Cardiac septum (tissue), 1 donor: Measurements from ENCODE around the gene PIM1. TPM values are rescaled to one million over a fixed set of nuclear protein-coding genes. Genes with fewer than 3 reads are reported as not detected.
A peak's percentile ranks its signal among the peaks of the same experiment; 100 is the strongest.

Experiments used
- DNase-seq: peaks from one replicate; pipeline ENCODE4 v3.0.0-alpha.2; 2020; ENCODE audit warnings: low spot score
- intact Hi-C: fragments of 100-400 bp; cut with DNase I; formaldehyde crosslinking; loops from one replicate; pipeline ENCODE4 v1.14.0; 2022
- total RNA-seq: library from RNA; stranded (reverse); fragmentation: NEBNext Ultra II Directional; extraction: Animal tissue kit (Norgen Biotek cat#: 25700); gene quantifications from one replicate; pipeline ENCODE4 v1.2.1, GENCODE V29; 2021
- donor health status: DM: no; HTN: no; CAD: no.

The PIM1 gene
- total RNA-seq, 1 donor from 2014 or later = 16.6 TPM

DNA sequence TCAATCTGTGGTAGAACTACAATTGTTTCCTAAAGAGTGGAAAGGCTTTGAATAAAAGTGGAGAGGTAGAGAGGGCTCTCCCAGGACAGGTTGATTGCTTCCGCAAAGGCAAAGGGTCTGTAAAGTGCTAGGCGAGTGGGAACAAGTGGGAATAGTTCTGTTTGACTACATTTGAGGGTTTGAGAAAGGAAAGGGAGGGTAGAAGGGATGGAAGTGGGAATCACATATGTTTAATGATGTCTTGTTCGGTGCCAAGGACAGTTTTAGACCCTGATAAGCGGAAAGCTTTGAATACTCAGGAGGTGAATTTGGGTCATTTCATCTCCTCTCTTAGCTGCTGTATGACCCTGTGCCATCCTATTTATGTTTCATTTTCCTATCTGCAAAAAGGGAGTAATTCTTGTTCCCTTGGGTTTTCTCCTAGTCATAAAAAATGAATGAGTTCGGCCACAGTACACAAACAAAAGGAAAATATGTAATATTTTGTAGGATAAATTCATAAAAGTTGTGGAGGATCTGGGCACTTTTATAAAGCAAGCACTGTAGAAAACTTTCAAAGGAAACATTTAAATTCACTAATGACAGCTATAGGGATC lies 1.7 kb upstream of the PIM1 start:
- intact Hi-C loops = no loop called here
- DNase-seq = no peak

DNA sequence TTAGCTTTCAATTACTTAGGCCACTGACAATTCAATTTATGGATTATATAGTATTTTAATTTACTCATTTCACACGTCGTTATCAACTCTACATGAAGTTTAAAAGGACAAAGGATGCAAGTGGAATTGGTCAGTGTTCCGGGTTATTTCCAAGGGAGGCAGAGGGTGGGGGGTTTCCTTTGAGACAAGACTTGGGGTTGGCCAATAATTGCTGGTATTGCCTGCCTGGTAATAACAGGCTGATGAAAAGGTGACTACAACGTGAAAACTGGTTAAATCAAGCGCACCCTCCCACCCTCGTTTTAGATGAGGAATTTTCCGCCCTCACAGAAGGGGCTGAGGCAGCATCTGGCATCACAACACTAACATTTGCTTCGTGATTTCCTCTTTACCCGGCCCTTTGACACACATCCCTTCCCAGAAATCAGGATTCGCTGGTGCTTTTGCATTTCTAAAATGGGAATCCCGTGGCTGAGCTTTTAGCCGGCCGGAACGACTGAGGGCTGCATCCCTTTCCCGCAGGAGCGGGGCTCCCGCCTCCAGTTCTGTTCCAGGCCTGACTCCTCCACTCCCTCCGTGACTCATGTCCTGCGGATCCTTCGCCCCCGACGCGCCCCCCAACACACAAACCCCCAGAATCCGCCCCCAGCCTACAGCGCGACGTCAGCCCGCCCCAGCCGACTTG lies 999 bp upstream of the PIM1 start:
- no peak for DNase-seq
- intact Hi-C loops = no loop called here

DNA sequence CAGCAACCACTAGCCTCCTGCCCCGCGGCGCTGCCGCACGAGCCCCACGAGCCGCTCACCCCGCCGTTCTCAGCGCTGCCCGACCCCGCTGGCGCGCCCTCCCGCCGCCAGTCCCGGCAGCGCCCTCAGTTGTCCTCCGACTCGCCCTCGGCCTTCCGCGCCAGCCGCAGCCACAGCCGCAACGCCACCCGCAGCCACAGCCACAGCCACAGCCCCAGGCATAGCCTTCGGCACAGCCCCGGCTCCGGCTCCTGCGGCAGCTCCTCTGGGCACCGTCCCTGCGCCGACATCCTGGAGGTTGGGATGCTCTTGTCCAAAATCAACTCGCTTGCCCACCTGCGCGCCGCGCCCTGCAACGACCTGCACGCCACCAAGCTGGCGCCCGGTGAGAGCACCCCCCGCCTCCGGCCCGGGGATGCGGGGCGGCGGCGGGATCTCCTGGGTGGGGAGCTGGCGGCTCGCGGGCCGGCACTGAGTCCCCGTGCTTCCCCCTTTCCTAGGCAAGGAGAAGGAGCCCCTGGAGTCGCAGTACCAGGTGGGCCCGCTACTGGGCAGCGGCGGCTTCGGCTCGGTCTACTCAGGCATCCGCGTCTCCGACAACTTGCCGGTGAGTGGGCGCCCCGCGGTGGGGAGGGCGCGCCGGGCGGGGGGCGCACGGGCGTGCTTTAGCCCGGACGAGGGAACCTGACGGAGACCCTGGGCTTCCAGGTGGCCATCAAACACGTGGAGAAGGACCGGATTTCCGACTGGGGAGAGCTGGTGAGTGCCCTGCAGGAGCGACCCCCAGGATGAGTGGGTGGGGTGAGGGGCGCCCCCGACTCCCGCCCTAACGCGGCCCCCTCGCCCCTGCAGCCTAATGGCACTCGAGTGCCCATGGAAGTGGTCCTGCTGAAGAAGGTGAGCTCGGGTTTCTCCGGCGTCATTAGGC lies 585 bp downstream of the PIM1 start:
- intact Hi-C loops = loop anchor here (2.0 to 10.0 kb wide), 5 partner anchors 34 to 406 kb away; partner anchors contain the start of gene C6orf89
- DNase-seq = peak; percentile 80

DNA sequence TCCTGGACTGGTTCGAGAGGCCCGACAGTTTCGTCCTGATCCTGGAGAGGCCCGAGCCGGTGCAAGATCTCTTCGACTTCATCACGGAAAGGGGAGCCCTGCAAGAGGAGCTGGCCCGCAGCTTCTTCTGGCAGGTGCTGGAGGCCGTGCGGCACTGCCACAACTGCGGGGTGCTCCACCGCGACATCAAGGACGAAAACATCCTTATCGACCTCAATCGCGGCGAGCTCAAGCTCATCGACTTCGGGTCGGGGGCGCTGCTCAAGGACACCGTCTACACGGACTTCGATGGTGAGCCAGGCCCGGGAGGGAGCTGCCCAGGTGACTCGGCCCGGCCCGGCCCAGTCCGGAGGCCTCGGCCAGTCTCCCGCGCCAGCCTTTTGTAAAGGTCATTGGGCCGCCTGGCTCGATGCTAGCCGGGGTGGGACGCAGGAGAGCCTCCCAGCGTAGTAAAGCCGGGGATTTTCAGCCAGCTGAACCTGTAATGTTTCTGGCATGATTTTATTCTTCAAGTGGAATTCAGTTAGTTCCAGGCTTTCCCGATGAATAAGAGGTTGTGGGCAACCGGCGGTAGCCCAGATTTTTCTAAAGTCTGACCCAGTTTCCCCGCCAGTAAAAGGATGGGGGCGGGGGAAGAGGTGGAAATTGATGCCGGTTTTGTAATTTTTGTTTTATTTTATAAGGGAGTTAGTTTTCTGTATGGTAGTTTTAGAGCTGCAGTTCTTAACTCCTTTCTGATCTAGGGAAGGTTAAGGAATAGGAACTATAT lies 1.4 kb downstream of the PIM1 start:
- intact Hi-C loops = loop anchor here (2.0 to 10.0 kb wide), 5 partner anchors 35 to 407 kb away; partner anchors contain the start of gene C6orf89

DNA sequence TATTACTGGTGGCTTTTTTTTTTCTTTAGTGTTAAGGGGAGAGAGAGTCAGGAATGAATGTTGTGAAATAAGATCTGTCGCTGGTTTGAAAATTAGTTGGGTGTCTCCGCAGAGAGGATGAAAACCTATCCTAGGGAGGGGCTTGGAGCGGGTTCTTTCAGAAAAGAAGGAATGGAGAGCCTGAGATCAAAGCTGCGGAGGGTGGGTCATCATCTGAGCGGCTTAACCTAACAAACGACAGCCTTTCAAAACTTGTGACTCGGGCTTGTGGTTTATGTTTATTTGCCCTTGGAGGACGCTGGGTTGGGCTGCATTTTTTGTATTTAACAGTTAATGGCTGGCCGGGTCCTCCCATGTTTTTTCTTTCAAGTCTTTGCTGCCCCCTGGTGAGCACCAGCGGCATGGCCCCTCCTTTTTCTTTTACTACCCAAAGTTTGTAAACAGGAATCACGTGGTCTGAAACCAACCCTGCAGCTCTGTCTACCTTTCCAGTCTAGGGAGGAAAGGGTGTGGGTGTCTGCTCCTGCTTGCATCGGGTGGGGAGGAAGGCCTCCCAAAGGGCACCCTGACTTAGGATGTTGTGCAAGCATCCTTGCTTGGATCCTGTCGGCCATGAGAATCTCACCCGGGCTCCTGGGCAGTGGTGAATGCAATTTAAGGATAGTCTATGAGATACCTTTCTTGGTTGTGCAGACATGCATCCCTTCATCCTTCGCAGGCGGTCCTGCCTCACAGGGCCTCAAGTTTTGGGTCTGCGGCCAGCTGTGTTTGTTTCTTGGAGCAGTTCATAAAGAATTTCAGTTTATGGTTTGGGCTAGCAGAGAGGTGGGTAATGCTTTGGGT lies 2.2 kb downstream of the PIM1 start:
- peak; percentile 92 for DNase-seq
- intact Hi-C loops = loop anchor here (1.0 to 10.0 kb wide), 8 partner anchors 35 to 407 kb away; partner anchors contain the start of gene C6orf89

More for the DNA sequence above, 1.4 kb downstream of the PIM1 start:
- DNase-seq = peak; percentile 85

DNA sequence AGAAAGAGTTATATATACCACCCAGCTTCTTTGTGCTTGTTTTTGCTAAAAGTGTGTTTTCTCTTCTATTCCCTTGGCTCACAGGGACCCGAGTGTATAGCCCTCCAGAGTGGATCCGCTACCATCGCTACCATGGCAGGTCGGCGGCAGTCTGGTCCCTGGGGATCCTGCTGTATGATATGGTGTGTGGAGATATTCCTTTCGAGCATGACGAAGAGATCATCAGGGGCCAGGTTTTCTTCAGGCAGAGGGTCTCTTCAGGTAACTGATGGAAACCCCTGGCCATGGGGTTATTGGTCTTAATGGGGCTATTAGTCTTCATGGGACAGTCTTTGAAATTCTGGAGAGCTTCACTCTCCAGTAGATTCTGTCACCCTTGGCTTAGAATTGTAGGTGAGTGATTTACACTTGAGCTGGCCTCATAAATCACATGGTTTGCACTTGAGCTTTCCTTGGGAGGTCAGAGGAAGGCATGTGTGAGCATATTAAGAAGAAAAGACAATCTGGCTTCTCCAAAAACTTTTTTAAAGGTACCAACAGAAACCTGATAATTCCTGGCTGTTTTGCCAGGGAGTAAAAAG lies 3.0 kb downstream of the PIM1 start:
- no peak for DNase-seq
- intact Hi-C loops = loop anchor here (1.0 to 10.0 kb wide), 6 partner anchors 34 to 408 kb away; partner anchors contain the start of gene C6orf89

DNA sequence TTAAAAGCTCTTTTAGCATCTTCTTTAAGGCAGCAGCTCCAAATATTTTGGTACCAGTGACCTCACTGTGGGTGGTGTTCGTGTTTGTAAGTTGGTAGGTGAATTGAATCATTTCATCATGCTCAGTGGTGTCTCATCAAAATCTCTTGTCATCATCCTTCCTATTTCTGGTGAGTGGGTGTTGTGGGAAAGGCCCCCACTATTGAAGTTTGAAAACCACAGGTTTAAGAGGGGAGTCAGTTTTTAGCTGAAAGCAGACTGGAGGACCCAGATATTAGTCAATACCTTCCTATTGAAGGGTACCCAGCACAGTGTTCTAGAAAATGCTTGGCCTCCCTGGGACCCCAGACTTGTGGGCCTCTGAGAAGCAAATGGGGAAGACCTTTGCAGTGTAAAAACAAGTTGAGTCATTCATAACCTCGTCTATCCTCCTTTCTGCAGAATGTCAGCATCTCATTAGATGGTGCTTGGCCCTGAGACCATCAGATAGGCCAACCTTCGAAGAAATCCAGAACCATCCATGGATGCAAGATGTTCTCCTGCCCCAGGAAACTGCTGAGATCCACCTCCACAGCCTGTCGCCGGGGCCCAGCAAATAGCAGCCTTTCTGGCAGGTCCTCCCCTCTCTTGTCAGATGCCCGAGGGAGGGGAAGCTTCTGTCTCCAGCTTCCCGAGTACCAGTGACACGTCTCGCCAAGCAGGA lies 3.7 kb downstream of the PIM1 start:
- no peak for DNase-seq

DNA sequence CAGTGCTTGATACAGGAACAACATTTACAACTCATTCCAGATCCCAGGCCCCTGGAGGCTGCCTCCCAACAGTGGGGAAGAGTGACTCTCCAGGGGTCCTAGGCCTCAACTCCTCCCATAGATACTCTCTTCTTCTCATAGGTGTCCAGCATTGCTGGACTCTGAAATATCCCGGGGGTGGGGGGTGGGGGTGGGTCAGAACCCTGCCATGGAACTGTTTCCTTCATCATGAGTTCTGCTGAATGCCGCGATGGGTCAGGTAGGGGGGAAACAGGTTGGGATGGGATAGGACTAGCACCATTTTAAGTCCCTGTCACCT lies 4.2 kb downstream of the PIM1 start:
- no peak for DNase-seq
- intact Hi-C loops = loop anchor here (5.0 to 10.0 kb wide), 3 partner anchors 33 to 409 kb away; partner anchors contain the start of gene C6orf89

More for the DNA sequence above, 3.7 kb downstream of the PIM1 start:
- intact Hi-C loops = loop anchor here (2.0 to 10.0 kb wide), 5 partner anchors 34 to 409 kb away; partner anchors contain the start of gene C6orf89

DNA sequence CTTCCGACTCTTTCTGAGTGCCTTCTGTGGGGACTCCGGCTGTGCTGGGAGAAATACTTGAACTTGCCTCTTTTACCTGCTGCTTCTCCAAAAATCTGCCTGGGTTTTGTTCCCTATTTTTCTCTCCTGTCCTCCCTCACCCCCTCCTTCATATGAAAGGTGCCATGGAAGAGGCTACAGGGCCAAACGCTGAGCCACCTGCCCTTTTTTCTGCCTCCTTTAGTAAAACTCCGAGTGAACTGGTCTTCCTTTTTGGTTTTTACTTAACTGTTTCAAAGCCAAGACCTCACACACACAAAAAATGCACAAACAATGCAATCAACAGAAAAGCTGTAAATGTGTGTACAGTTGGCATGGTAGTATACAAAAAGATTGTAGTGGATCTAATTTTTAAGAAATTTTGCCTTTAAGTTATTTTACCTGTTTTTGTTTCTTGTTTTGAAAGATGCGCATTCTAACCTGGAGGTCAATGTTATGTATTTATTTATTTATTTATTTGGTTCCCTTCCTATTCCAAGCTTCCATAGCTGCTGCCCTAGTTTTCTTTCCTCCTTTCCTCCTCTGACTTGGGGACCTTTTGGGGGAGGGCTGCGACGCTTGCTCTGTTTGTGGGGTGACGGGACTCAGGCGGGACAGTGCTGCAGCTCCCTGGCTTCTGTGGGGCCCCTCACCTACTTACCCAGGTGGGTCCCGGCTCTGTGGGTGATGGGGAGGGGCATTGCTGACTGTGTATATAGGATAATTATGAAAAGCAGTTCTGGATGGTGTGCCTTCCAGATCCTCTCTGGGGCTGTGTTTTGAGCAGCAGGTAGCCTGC lies 4.8 kb downstream of the PIM1 start:
- intact Hi-C loops = loop anchor here (5.0 to 10.0 kb wide), 3 partner anchors 33 to 410 kb away; partner anchors contain the start of gene C6orf89
- DNase-seq = no peak

DNA sequence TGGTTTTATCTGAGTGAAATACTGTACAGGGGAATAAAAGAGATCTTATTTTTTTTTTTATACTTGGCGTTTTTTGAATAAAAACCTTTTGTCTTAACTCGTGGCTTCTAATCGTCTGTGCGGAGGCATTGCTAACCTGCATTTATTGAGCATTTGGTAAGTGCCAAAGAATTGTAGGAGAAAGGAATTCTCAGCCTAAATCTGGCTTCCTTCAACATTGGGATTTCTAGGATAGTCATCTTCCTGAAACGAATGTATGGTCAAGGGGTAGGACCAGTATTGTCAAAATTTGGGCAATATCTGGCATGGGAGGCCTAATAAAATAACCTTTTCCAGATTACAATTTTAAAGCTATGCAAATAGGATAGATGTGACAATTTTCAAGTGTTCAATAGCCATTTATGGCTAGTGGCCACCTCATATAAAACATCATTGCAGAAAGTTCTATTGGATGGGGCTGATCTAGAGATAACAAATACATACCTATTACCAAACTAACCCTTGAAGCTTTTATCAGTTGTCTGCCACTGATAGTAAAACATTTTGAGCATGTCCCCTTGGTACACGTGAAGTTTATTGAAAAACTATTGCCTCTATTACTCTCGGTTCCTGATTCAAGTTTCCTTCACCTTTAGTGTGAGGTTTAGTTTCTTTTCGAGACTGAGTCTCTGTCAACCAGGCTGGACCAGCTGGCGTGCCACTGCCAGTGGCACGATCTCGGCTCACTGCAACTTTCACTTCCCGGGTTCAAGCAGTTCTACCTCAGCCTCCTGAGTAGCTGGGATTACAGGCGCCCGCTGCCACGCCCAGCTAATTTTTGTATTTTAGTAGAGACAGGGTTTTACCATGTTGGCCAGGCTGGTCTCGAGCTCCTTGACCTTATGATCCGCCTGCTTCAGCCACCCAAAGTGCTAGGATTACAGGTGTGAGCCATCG lies 5.6 kb downstream of the PIM1 start:
- no peak for DNase-seq
- intact Hi-C loops = loop anchor here (10.0 kb wide), 2 partner anchors 291 to 411 kb away; partner anchors contain the start of gene C6orf89

DNA sequence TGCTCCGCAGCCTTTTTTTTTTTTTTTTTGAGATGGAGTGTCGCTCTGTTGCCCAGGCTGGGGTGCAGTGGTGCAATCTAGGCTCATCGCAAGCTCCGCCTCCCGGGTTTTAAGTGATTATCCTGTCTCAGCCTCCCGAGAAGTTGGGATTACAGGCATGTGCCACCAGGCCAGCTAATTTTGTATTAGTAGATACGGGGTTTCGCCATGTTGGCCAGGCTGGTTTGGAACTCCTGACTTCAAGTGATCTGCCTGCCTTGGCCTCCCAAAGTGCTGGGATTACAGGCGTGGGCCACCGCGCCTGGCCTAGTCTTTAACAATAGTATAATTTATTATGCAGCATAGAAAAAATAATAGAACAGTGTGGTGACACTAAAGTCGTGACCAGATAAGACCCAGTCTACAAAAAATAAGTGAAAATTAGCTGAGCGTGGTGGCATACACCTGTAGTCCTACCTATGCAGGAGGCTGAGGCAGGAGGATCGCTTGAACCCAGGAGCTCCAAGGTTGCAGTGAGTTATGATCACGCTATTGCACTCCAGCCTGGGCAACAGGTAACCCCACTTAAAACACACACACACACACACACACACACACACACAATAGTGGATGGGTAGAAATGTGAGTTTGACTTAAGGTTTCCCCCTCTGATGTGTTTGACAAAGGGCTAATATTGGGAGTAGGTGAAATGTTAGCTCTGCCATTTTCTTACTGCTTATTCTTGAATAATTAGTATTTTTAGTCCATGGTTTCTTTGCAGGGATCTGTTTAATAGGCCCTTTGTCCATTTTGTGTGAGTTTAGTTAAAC lies 6.5 kb downstream of the PIM1 start:
- intact Hi-C loops = loop anchor here (10.0 kb wide), 2 partner anchors 292 to 412 kb away; partner anchors contain the start of gene C6orf89
- DNase-seq = no peak

DNA sequence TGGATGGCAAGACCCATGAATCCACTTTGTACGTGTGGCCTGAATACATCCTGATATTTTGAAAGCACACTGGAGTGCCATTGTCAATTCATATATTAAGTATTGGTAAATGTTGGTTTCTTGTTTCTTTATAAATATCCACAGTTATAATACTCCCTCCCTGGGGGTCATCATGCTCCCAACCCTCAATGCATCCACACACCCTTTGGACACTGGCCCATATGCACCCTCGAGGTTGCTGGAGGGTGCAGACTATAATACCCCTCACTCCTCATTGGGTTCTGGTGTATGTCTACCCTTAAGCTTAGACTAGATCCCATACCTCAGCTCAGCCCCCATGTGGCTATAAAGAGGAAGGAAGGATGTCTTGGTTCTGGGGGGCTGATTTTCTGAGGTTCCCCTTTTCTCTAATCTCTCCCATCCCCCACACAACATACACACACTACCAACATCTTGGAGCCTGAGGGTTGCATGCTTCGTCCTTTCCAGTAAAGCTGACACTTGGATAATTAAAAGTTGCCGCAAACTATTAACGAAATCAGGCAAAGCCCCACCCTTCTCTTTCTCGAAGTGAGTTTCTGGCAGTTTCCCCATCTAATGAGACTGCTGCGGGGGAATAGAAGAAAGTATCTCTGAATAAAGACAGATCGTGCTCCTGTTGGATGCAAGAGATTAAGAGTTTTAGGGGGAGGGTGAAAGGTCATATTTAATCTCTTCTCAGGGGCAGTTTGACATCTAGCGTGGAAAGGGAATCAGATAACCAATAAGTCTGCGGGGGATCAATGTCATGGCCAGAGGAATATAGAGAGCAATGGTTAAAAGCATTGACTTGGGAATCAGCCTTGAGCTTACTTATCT lies 7.4 kb downstream of the PIM1 start:
- intact Hi-C loops = loop anchor here (10.0 kb wide), 2 partner anchors 293 to 413 kb away; partner anchors contain the start of gene C6orf89
- DNase-seq = no peak

DNA sequence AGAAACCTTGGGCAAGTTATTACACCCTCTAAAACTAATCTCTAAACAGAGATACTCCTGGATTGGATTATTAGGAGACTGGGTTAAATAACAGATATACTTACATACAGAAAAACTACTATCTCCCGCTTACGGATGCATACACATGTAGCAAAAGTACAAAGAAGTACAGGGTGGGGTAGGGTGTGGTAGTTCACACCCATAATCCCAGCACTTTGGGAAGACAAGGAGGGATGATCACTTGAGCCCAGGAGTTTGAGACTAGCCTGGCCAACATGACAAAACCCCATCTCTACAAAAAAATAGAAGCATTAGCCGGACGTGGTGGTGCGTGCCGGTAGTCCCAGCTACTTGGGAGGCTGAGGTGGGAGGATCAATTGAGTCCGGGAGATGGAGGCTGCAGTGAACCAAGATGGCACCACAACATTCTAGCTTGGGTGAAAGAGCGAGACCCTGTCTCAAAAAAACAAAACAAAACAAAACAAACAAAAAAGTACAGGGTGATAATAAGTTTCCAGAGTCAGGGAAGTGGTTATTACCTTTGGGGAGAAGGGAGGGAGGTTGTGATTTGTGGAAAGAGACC lies 8.1 kb downstream of the PIM1 start:
- no peak for DNase-seq
- intact Hi-C loops = loop anchor here (10.0 kb wide), 2 partner anchors 293 to 413 kb away; partner anchors contain the start of gene C6orf89
